Cardiac muscle cell (in vitro differentiated cells and primary cell): Measurements from ENCODE around the gene LNX1. TPM values are rescaled to one million over a fixed set of nuclear protein-coding genes. Genes with fewer than 3 reads are reported as not detected.

Experiments used
- DNase-seq, 2 donors: peaks; one replicate each; pipeline versions ENCODE4 v3.0.0 to v3.0.0-alpha.2; 2010 to 2017; ENCODE audit warnings: low read depth in 1 of 2, low spot score in 1 of 2
- H3K27ac ChIP-seq: fragments of 200-600 bp; sonication (generic); 2 replicates; pipeline ENCODE4 v1.5.1; 2016
- H3K27me3 ChIP-seq: fragments of 200-600 bp; sonication (generic); 2 replicates; pipeline ENCODE4 v1.6.0; 2016; ENCODE audit warnings: control low read depth
- H3K36me3 ChIP-seq: fragments of 200-600 bp; sonication (generic); 2 replicates; pipeline ENCODE4 v1.5.1; 2016; ENCODE audit warnings: control low read depth
- H3K4me1 ChIP-seq: fragments of 200-600 bp; sonication (generic); 2 replicates; pipeline ENCODE4 v1.8.1; 2017; ENCODE audit warnings: low read depth, mild to moderate bottlenecking, mixed run types
- H3K4me3 ChIP-seq: fragments of 200-600 bp; sonication (generic); 2 replicates; pipeline ENCODE4 v1.5.1; 2016; ENCODE audit warnings: mild to moderate bottlenecking
- H3K9me3 ChIP-seq: fragments of 200-600 bp; sonication (generic); 2 replicates; pipeline ENCODE4 v1.5.1; 2017; ENCODE audit warnings: low read depth, mild to moderate bottlenecking, control low read depth
- CTCF ChIP-seq: IDR thresholded peaks from 2 replicates; pipeline ENCODE4 v1.5.1; 2012; ENCODE audit warnings: low read depth, mild to moderate bottlenecking, low read length
- polyA plus RNA-seq: library from polyadenylated mRNA; unstranded; fragments of >200 nt; fragmentation: Nextera tagmentation; extraction: Ambion mirVana; gene quantifications from 2 replicates; pipeline ENCODE4 v1.2.1, GENCODE V29; 2016
- total RNA-seq: library from RNA; depleted of rRNA; stranded (reverse); fragments of >200 nt; gene quantifications from 2 replicates; pipeline ENCODE4 v1.2.3, GENCODE V29; 2016

LNX1 gene
- total and polyA plus RNA-seq, 2 experiments from 2014 or later, result 1.1 to 2.0 TPM

- peaks cover 12% of the 10 kb centered on the region for H3K4me1 ChIP-seq
- no peak overlapping the region for H3K4me3 ChIP-seq
- no peaks in the 10 kb centered on the region for H3K9me3 ChIP-seq
- no peak for TF ChIP-seq CTCF
- DNase-seq, result peak in 1 of 2 donors; percentile 61
- no peaks in the 10 kb centered on the region for H3K27me3 ChIP-seq
- H3K36me3 ChIP-seq, result no peaks in the 10 kb centered on the region
- no peak overlapping the region for H3K27ac ChIP-seq
These were observed 42.3 kb upstream of the LNX1 start for GRCh38 chr4:53633608-53634007.

GRCh38 chr4:53629296-53629695, 38.0 kb upstream of the LNX1 start:
- no peaks in the 10 kb centered on the region for H3K27me3 ChIP-seq
- H3K4me1 ChIP-seq, result no peaks in the 10 kb centered on the region
- no peak overlapping the region for H3K4me3 ChIP-seq
- DNase-seq, result no peak
- no peaks in the 10 kb centered on the region for H3K9me3 ChIP-seq
- TF ChIP-seq CTCF, result no peak
- no peaks in the 10 kb centered on the region for H3K36me3 ChIP-seq
- no peak overlapping the region for H3K27ac ChIP-seq

GRCh38 chr4:53626491-53626890, 35.2 kb upstream of the LNX1 start:
- H3K9me3 ChIP-seq, result no peaks in the 10 kb centered on the region
- TF ChIP-seq CTCF, result no peak
- H3K36me3 ChIP-seq, result no peaks in the 10 kb centered on the region
- H3K27ac ChIP-seq, result no peak overlapping the region
- H3K4me1 ChIP-seq, result no peaks in the 10 kb centered on the region
- H3K27me3 ChIP-seq, result no peaks in the 10 kb centered on the region
- H3K4me3 ChIP-seq, result no peak overlapping the region
- DNase-seq, result no peak

GRCh38 chr4:53625888-53626287, 34.6 kb upstream of the LNX1 start:
- Histone ChIP-seq H3K27me3 (no peaks in the 10 kb centered on the region), H3K4me1 (no peaks in the 10 kb centered on the region), H3K36me3 (no peaks in the 10 kb centered on the region), H3K9me3 (no peaks in the 10 kb centered on the region), H3K4me3 (no peak overlapping the region), H3K27ac (no peak overlapping the region)
- no peak for DNase-seq
- TF ChIP-seq CTCF, result no peak

- no peaks in the 10 kb centered on the region for H3K27me3 ChIP-seq
- no peak for TF ChIP-seq CTCF
- DNase-seq, result peak in 1 of 2 donors; percentile 87
- no peaks in the 10 kb centered on the region for H3K4me1 ChIP-seq
- no peak overlapping the region for H3K4me3 ChIP-seq
- H3K27ac ChIP-seq, result no peak overlapping the region
- no peaks in the 10 kb centered on the region for H3K36me3 ChIP-seq
- H3K9me3 ChIP-seq, result no peaks in the 10 kb centered on the region
These were observed 31.5 kb upstream of the LNX1 start for GRCh38 chr4:53622739-53623151.

GRCh38 chr4:53620956-53621355, 29.7 kb upstream of the LNX1 start:
- H3K27ac ChIP-seq, result no peak overlapping the region
- no peaks in the 10 kb centered on the region for H3K27me3 ChIP-seq
- no peak for TF ChIP-seq CTCF
- DNase-seq, result no peak
- H3K4me3 ChIP-seq, result no peak overlapping the region
- no peaks in the 10 kb centered on the region for H3K4me1 ChIP-seq
- H3K36me3 ChIP-seq, result no peaks in the 10 kb centered on the region
- no peaks in the 10 kb centered on the region for H3K9me3 ChIP-seq
